Measurements from ENCODE around the gene PPIE. TPM values are rescaled to one million over a fixed set of nuclear protein-coding genes. Genes with fewer than 3 reads are reported as not detected.

PPIE gene
- total RNA-seq, 1 experiment from 2014 or later, result 73.8 TPM

- no peaks in the 10 kb centered on the region for H3K36me3 ChIP-seq (ENCODE audit: control insufficient read depth in 1 of 2, insufficient read depth in 2 of 2, low read length in 2 of 2)
- H3K9me2 ChIP-seq (ENCODE audit: insufficient read depth), result no peaks in the 10 kb centered on the region
- no peak overlapping the region for H3K9ac ChIP-seq (ENCODE audit: low read length)
- H3K79me2 ChIP-seq (ENCODE audit: insufficient read depth, low read length), result no peaks in the 10 kb centered on the region
- BruUV-seq (replicated peaks), result no TSS peak
- no peak for ATAC-seq
- intact Hi-C loops (cut with micrococcal nuclease), result no loop called here
- ChIA-PET POLR2A (no interaction called here), RAD21 (ENCODE audit: low non-redundant PET in 1 of 2, low total read pairs in 2 of 2, uncharacterized antibody in 2 of 2, unreplicated experiment in 2 of 2) (no interaction called here), CTCF (interaction anchor here (1.7 kb wide), 1 partner anchor 12 kb away, joined by 4 read pairs; no protein-coding TSS in a partner anchor)
- H2AFZ ChIP-seq (ENCODE audit: low read depth, low read length, poor library complexity, severe bottlenecking), result no peak overlapping the region
- no peak overlapping the region for H3K27ac ChIP-seq (ENCODE audit: low read depth, low read length)
- no peak overlapping the region for H3K4me3 ChIP-seq (replicated peaks in 1 of 2; ENCODE audit: low read depth in 1 of 2, low read length in 2 of 2)
- TF ChIP-seq TCF7L2 (IDR thresholded peaks at IDR 0.05; ENCODE audit: borderline replicate concordance, extremely low read depth, insufficient read depth, insufficient read length) (no peak), ZBTB33 (IDR thresholded peaks at IDR 0.05; ENCODE audit: extremely low read depth, insufficient replicate concordance, low read length) (no peak), SP1 (IDR thresholded peaks at IDR 0.05; ENCODE audit: low read depth) (no peak), RAD21 (IDR thresholded peaks at IDR 0.05; ENCODE audit: low read depth) (no peak), ZFX (IDR thresholded peaks at IDR 0.05) (no peak), EGR1 (IDR thresholded peaks at IDR 0.05; ENCODE audit: low read depth) (no peak), SIN3A (IDR thresholded peaks at IDR 0.05; ENCODE audit: low read depth) (no peak), SRF (IDR thresholded peaks at IDR 0.05; ENCODE audit: low read depth) (no peak)
- peaks cover 4% of the 10 kb centered on the region; the same call in 1 of the 2 replicates for H3K27me3 ChIP-seq (ENCODE audit: insufficient read depth, low read length)
- H3K9me3 ChIP-seq (ENCODE audit: control insufficient read depth in 1 of 2, insufficient read depth in 1 of 2, low read depth in 1 of 2, low read length in 2 of 2), result no peaks in the 10 kb centered on the region
- H3K4me1 ChIP-seq (ENCODE audit: control insufficient read depth in 1 of 2, insufficient read depth in 2 of 2, low read length in 2 of 2), result no peaks in the 10 kb centered on the region
- H4K20me1 ChIP-seq (ENCODE audit: insufficient read depth), result no peaks in the 10 kb centered on the region
- no peak for DNase-seq (ENCODE audit: low read depth, low spot score)
- H3K4me2 ChIP-seq (ENCODE audit: low read length), result no peak overlapping the region
Measured at GRCh38 chr1:39713557-39713956, 25.1 kb upstream of the PPIE start.

- ChIA-PET POLR2A (no interaction called here), CTCF (interaction anchor here (1.0 to 4.6 kb wide), 2 partner anchors 111 to 619 kb away, joined by 3 to 29 read pairs; no protein-coding TSS in a partner anchor), RAD21 (ENCODE audit: low non-redundant PET in 1 of 2, low total read pairs in 2 of 2, uncharacterized antibody in 2 of 2, unreplicated experiment in 2 of 2) (no interaction called here)
- Histone ChIP-seq H3K9ac (ENCODE audit: low read length) (no peak overlapping the region), H4K20me1 (ENCODE audit: insufficient read depth) (no peaks in the 10 kb centered on the region), H3K4me3 (replicated peaks in 1 of 2; ENCODE audit: low read depth in 1 of 2, low read length in 2 of 2) (no peak overlapping the region), H3K9me3 (ENCODE audit: control insufficient read depth in 1 of 2, insufficient read depth in 1 of 2, low read depth in 1 of 2, low read length in 2 of 2) (no peaks in the 10 kb centered on the region), H3K79me2 (ENCODE audit: insufficient read depth, low read length) (no peaks in the 10 kb centered on the region), H2AFZ (ENCODE audit: low read depth, low read length, poor library complexity, severe bottlenecking) (no peak overlapping the region), H3K36me3 (ENCODE audit: control insufficient read depth in 1 of 2, insufficient read depth in 2 of 2, low read length in 2 of 2) (no peaks in the 10 kb centered on the region), H3K27me3 (ENCODE audit: insufficient read depth, low read length) (peaks cover 4% of the 10 kb centered on the region; the same call in 1 of the 2 replicates), H3K9me2 (ENCODE audit: insufficient read depth) (no peaks in the 10 kb centered on the region), H3K4me2 (ENCODE audit: low read length) (no peak overlapping the region), H3K4me1 (ENCODE audit: control insufficient read depth in 1 of 2, insufficient read depth in 2 of 2, low read length in 2 of 2) (peaks cover 0 to 3% of the 10 kb centered on the region in 2 experiments; a peak in 1 of 4 replicates), H3K27ac (ENCODE audit: low read depth, low read length) (no peak overlapping the region)
- TF ChIP-seq MAX (IDR thresholded peaks at IDR 0.05) (no peak), SP1 (IDR thresholded peaks at IDR 0.05; ENCODE audit: low read depth) (no peak), POLR2AphosphoS5 (IDR thresholded peaks at IDR 0.05; ENCODE audit: low read depth, low read length) (no peak), CEBPB (IDR thresholded peaks at IDR 0.05; ENCODE audit: low read depth) (no peak), CTCF (IDR thresholded peaks at IDR 0.05 in 2 of 3, conservative IDR thresholded peaks at IDR 0.05 in 1 of 3; ENCODE audit: borderline replicate concordance in 1 of 3, insufficient read depth in 1 of 3, low read depth in 2 of 3, low read length in 2 of 3) (0 out of 6 replicates have a peak, but pooled peaks of 1 of the 3 experiments have one; percentile 6), ZFX (IDR thresholded peaks at IDR 0.05) (no peak)
- intact Hi-C loops (cut with micrococcal nuclease), result no loop called here
- DNase-seq (ENCODE audit: low read depth, low spot score) (no peak), ATAC-seq (peak; percentile 63)
- BruUV-seq (replicated peaks), result no TSS peak
Measured at GRCh38 chr1:39717809-39718208, 20.9 kb upstream of the PPIE start.

Measured in HCT116 (cell line).